ENCODE results near the gene AP4E1.
"Not testable (repeated sequence)": the region's sequence is repeated elsewhere in the genome, so short reads cannot be mapped to it uniquely, and the experiment has no call there.

AP4E1 gene

GRCh38 chr15:50893976-50894375 lies 14.5 kb upstream of the AP4E1 start:
- no peaks in the 10 kb centered on the region for H3K27me3 ChIP-seq (ENCODE audit: control insufficient read depth, insufficient read depth, low read length)
- no peak overlapping the region for H3K9ac ChIP-seq (ENCODE audit: low read length)
- no peaks in the 10 kb centered on the region for H3K9me3 ChIP-seq (ENCODE audit: control insufficient read depth, low read length)
- no peaks in the 10 kb centered on the region for H3K4me1 ChIP-seq (ENCODE audit: control insufficient read depth, insufficient read depth, low read length)
- no peak overlapping the region for H3K4me3 ChIP-seq (ENCODE audit: low read length)
- H3K36me3 ChIP-seq (ENCODE audit: control insufficient read depth, insufficient read depth, low read length), result no peaks in the 10 kb centered on the region

GRCh38 chr15:50901390-50901789 lies 7.1 kb upstream of the AP4E1 start:
- not testable (repeated sequence) for H3K9ac ChIP-seq (ENCODE audit: low read length); H3K36me3 ChIP-seq (ENCODE audit: control insufficient read depth, insufficient read depth, low read length); H3K27me3 ChIP-seq (ENCODE audit: control insufficient read depth, insufficient read depth, low read length); H3K4me1 ChIP-seq (ENCODE audit: control insufficient read depth, insufficient read depth, low read length); H3K9me3 ChIP-seq (ENCODE audit: control insufficient read depth, low read length); H3K4me3 ChIP-seq (ENCODE audit: low read length)

- Histone ChIP-seq H3K4me3 (ENCODE audit: low read length) (no peak overlapping the region), H3K27me3 (ENCODE audit: control insufficient read depth, insufficient read depth, low read length) (no peaks in the 10 kb centered on the region), H3K4me1 (ENCODE audit: control insufficient read depth, insufficient read depth, low read length) (peaks cover 8% of the 10 kb centered on the region), H3K36me3 (ENCODE audit: control insufficient read depth, insufficient read depth, low read length) (no peaks in the 10 kb centered on the region), H3K9me3 (ENCODE audit: control insufficient read depth, low read length) (no peaks in the 10 kb centered on the region), H3K9ac (ENCODE audit: low read length) (no peak overlapping the region)
These were observed 4.3 kb upstream of the AP4E1 start for GRCh38 chr15:50904211-50904610.

- peaks cover 8% of the 10 kb centered on the region for H3K4me1 ChIP-seq (ENCODE audit: control insufficient read depth, insufficient read depth, low read length)
- no peaks in the 10 kb centered on the region for H3K36me3 ChIP-seq (ENCODE audit: control insufficient read depth, insufficient read depth, low read length)
- H3K4me3 ChIP-seq (ENCODE audit: low read length), result no peak overlapping the region
These were observed 3.4 kb upstream of the AP4E1 start for GRCh38 chr15:50905055-50905454.

GRCh38 chr15:50906954-50907600 lies 1.4 kb upstream of the AP4E1 start:
- H3K4me3 ChIP-seq (ENCODE audit: low read length), result peak overlapping the region; percentile 80
- H3K27me3 ChIP-seq (ENCODE audit: control insufficient read depth, insufficient read depth, low read length), result no peaks in the 10 kb centered on the region
- peaks cover 8% of the 10 kb centered on the region for H3K4me1 ChIP-seq (ENCODE audit: control insufficient read depth, insufficient read depth, low read length)
- no peaks in the 10 kb centered on the region for H3K36me3 ChIP-seq (ENCODE audit: control insufficient read depth, insufficient read depth, low read length)
- peak overlapping the region; percentile 83 for H3K9ac ChIP-seq (ENCODE audit: low read length)
- no peaks in the 10 kb centered on the region for H3K9me3 ChIP-seq (ENCODE audit: control insufficient read depth, low read length)

More at GRCh38 chr15:50905055-50905454, 3.4 kb upstream of the AP4E1 start:
- H3K27me3 ChIP-seq (ENCODE audit: control insufficient read depth, insufficient read depth, low read length), result no peaks in the 10 kb centered on the region
- no peaks in the 10 kb centered on the region for H3K9me3 ChIP-seq (ENCODE audit: control insufficient read depth, low read length)
- H3K9ac ChIP-seq (ENCODE audit: low read length), result no peak overlapping the region

GRCh38 chr15:50907601-50908208 lies 778 bp upstream of the AP4E1 start:
- Histone ChIP-seq H3K4me3 (ENCODE audit: low read length) (peak overlapping the region; percentile 80), H3K36me3 (ENCODE audit: control insufficient read depth, insufficient read depth, low read length) (no peaks in the 10 kb centered on the region), H3K4me1 (ENCODE audit: control insufficient read depth, insufficient read depth, low read length) (peaks cover 8% of the 10 kb centered on the region), H3K27me3 (ENCODE audit: control insufficient read depth, insufficient read depth, low read length) (no peaks in the 10 kb centered on the region), H3K9ac (ENCODE audit: low read length) (peak overlapping the region; percentile 83), H3K9me3 (ENCODE audit: control insufficient read depth, low read length) (no peaks in the 10 kb centered on the region)

GRCh38 chr15:50909010-50909317 lies 481 bp downstream of the AP4E1 start:
- H3K4me1 ChIP-seq (ENCODE audit: control insufficient read depth, insufficient read depth, low read length), result peaks cover 8% of the 10 kb centered on the region
- peak overlapping the region; percentile 80 for H3K4me3 ChIP-seq (ENCODE audit: low read length)
- no peaks in the 10 kb centered on the region for H3K27me3 ChIP-seq (ENCODE audit: control insufficient read depth, insufficient read depth, low read length)
- H3K9me3 ChIP-seq (ENCODE audit: control insufficient read depth, low read length), result no peaks in the 10 kb centered on the region
- peak overlapping the region; percentile 83 for H3K9ac ChIP-seq (ENCODE audit: low read length)
- no peaks in the 10 kb centered on the region for H3K36me3 ChIP-seq (ENCODE audit: control insufficient read depth, insufficient read depth, low read length)

GRCh38 chr15:50910426-50910795 lies 1.9 kb downstream of the AP4E1 start:
- H3K27me3 ChIP-seq (ENCODE audit: control insufficient read depth, insufficient read depth, low read length); H3K36me3 ChIP-seq (ENCODE audit: control insufficient read depth, insufficient read depth, low read length); H3K9ac ChIP-seq (ENCODE audit: low read length); H3K9me3 ChIP-seq (ENCODE audit: control insufficient read depth, low read length); H3K4me1 ChIP-seq (ENCODE audit: control insufficient read depth, insufficient read depth, low read length); H3K4me3 ChIP-seq (ENCODE audit: low read length): not testable (repeated sequence)

- Histone ChIP-seq H3K9me3 (ENCODE audit: control insufficient read depth, low read length) (no peaks in the 10 kb centered on the region), H3K9ac (ENCODE audit: low read length) (no peak overlapping the region), H3K36me3 (ENCODE audit: control insufficient read depth, insufficient read depth, low read length) (no peaks in the 10 kb centered on the region), H3K4me3 (ENCODE audit: low read length) (no peak overlapping the region), H3K4me1 (ENCODE audit: control insufficient read depth, insufficient read depth, low read length) (peaks cover 8% of the 10 kb centered on the region), H3K27me3 (ENCODE audit: control insufficient read depth, insufficient read depth, low read length) (no peaks in the 10 kb centered on the region)
These were observed 2.5 kb downstream of the AP4E1 start for GRCh38 chr15:50911001-50911400.

- no peak overlapping the region for H3K4me3 ChIP-seq (ENCODE audit: low read length)
- H3K4me1 ChIP-seq (ENCODE audit: control insufficient read depth, insufficient read depth, low read length), result peaks cover 8% of the 10 kb centered on the region
- no peaks in the 10 kb centered on the region for H3K36me3 ChIP-seq (ENCODE audit: control insufficient read depth, insufficient read depth, low read length)
- no peaks in the 10 kb centered on the region for H3K27me3 ChIP-seq (ENCODE audit: control insufficient read depth, insufficient read depth, low read length)
- H3K9ac ChIP-seq (ENCODE audit: low read length), result no peak overlapping the region
- no peaks in the 10 kb centered on the region for H3K9me3 ChIP-seq (ENCODE audit: control insufficient read depth, low read length)
These were observed 3.1 kb downstream of the AP4E1 start for GRCh38 chr15:50911621-50912020.

- H3K27me3 ChIP-seq (ENCODE audit: control insufficient read depth, insufficient read depth, low read length), result no peaks in the 10 kb centered on the region
- H3K4me3 ChIP-seq (ENCODE audit: low read length), result no peak overlapping the region
- peaks cover 5% of the 10 kb centered on the region for H3K36me3 ChIP-seq (ENCODE audit: control insufficient read depth, insufficient read depth, low read length)
- no peak overlapping the region for H3K9ac ChIP-seq (ENCODE audit: low read length)
- peaks cover 13% of the 10 kb centered on the region for H3K4me1 ChIP-seq (ENCODE audit: control insufficient read depth, insufficient read depth, low read length)
- no peaks in the 10 kb centered on the region for H3K9me3 ChIP-seq (ENCODE audit: control insufficient read depth, low read length)
These were observed 7.9 kb downstream of the AP4E1 start for GRCh38 chr15:50916400-50916799.

- H3K9me3 ChIP-seq (ENCODE audit: control insufficient read depth, low read length); H3K4me3 ChIP-seq (ENCODE audit: low read length); H3K9ac ChIP-seq (ENCODE audit: low read length); H3K27me3 ChIP-seq (ENCODE audit: control insufficient read depth, insufficient read depth, low read length); H3K36me3 ChIP-seq (ENCODE audit: control insufficient read depth, insufficient read depth, low read length): not testable (repeated sequence)
- H3K4me1 ChIP-seq (ENCODE audit: control insufficient read depth, insufficient read depth, low read length), result peaks cover 13% of the 10 kb centered on the region
These were observed 10.9 kb downstream of the AP4E1 start for GRCh38 chr15:50919359-50919758.

- Histone ChIP-seq H3K4me3 (ENCODE audit: low read length) (no peak overlapping the region), H3K9ac (ENCODE audit: low read length) (no peak overlapping the region), H3K36me3 (ENCODE audit: control insufficient read depth, insufficient read depth, low read length) (no peaks in the 10 kb centered on the region), H3K9me3 (ENCODE audit: control insufficient read depth, low read length) (no peaks in the 10 kb centered on the region), H3K27me3 (ENCODE audit: control insufficient read depth, insufficient read depth, low read length) (no peaks in the 10 kb centered on the region), H3K4me1 (ENCODE audit: control insufficient read depth, insufficient read depth, low read length) (no peaks in the 10 kb centered on the region)
These were observed 16.8 kb downstream of the AP4E1 start for GRCh38 chr15:50925281-50925680.
